ENCODE data around the gene AR. TPM values are rescaled to one million over a fixed set of nuclear protein-coding genes. Genes with fewer than 3 reads are reported as not detected.

Gene AR
- total and polyA plus RNA-seq, 10 of the 15 experiments (the other 5 are each of a cell fraction or from before 2014, with no cell fraction given): 0.07 to 0.09 (median 0.08) TPM; not detected in 7

DNA sequence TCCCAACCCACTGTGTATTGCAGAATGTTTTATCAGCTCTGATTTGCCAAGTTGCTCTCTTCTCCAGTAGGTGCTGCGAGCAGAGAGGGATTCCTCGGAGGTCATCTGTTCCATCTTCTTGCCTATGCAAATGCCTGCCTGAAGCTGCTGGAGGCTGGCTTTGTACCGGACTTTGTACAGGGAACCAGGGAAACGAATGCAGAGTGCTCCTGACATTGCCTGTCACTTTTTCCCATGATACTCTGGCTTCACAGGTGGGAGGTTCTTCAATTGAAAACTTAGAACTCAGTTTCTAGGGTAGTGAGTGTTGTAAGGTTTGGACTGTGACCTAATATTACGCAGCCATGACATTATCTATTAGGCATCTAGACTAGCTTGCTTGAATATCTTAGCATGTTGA is 24.9 kb downstream of the AR start:
- H3K9me3 ChIP-seq (replicated peaks; ENCODE audit: control insufficient read depth, insufficient read depth, low read length): no peaks in the 10 kb centered on the region
- in situ Hi-C loops (cut with MboI): no loop called here
- POLR2A ChIA-PET: no interaction called here
- no peak for ATAC-seq
- no peaks in the 10 kb centered on the region for H3K4me1 ChIP-seq (ENCODE audit: control insufficient read depth, insufficient read depth, low read length)
- H3K9ac ChIP-seq (ENCODE audit: control insufficient read depth, insufficient read depth, low read length): no peak overlapping the region
- FAIRE-seq: no peak
- RAD21 ChIA-PET (ENCODE audit: unreplicated experiment): no interaction called here
- no peaks in the 10 kb centered on the region for H3K36me3 ChIP-seq (ENCODE audit: control insufficient read depth in 2 of 2, insufficient read depth in 2 of 2, low read length in 1 of 2)
- H2AFZ ChIP-seq (ENCODE audit: control insufficient read depth, low read depth, low read length): no peak overlapping the region
- no peak overlapping the region for H3K4me3 ChIP-seq
- H3K79me2 ChIP-seq (ENCODE audit: control insufficient read depth, insufficient read depth, low read length): no peaks in the 10 kb centered on the region
- 19% methylated on average over 5 of the region's 5 CpGs for WGBS (ENCODE audit: insufficient coverage, insufficient replicate concordance, low lambda C conversion rate, missing lambda C conversion rate)
- intact Hi-C loops (cut with micrococcal nuclease; ENCODE audit: unreplicated experiment): no loop called here
- no peak overlapping the region for H3K4me2 ChIP-seq (ENCODE audit: control insufficient read depth, insufficient read depth)
- SMC1A ChIA-PET (ENCODE audit: uncharacterized antibody, unreplicated experiment): no interaction called here
- TF ChIP-seq ZNF384 (IDR thresholded peaks at IDR 0.05; ENCODE audit: borderline replicate concordance, low read depth, low read length): no peak
- no peak for TF ChIP-seq SIX5 (IDR thresholded peaks at IDR 0.05; ENCODE audit: low read depth, low read length, severe bottlenecking)
- no peaks in the 10 kb centered on the region for H4K20me1 ChIP-seq (ENCODE audit: control insufficient read depth, insufficient read depth)
- CTCF ChIA-PET: no interaction called here
- DNase-seq (ENCODE audit: low read depth, low spot score): no peak
- no TSS peak for BruUV-seq (replicated peaks)
- H3K27me3 ChIP-seq (replicated peaks in 1 of 2; ENCODE audit: control insufficient read depth in 2 of 2, insufficient read depth in 2 of 2, low read length in 1 of 2): no peaks in the 10 kb centered on the region
- H3K27ac ChIP-seq (ENCODE audit: control insufficient read depth, insufficient read depth): no peak overlapping the region

DNA sequence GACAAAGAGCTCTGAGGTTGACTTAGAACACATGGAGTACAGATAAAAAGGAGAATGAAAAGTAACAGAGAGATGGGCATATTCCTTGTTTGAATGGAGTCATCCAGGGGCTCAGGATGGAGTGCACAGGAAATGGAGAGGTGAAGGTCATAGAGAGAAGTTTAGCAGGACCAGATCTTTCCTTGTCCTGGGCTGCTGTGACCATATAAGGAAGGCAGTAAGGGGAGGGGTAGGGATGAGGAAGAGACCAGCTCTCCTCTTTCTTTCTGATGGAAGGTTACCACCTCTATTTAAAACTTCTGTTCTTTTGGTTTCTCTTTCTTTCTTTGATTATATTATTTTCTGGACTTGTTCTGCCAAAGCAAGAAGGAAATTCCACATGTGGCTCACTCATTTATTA is 27.0 kb downstream of the AR start:
- DNase-seq (ENCODE audit: low read depth, low spot score) (no peak), FAIRE-seq (no peak), ATAC-seq (no peak)
- intact Hi-C loops (cut with micrococcal nuclease; ENCODE audit: unreplicated experiment): no loop called here
- H3K79me2 ChIP-seq (ENCODE audit: control insufficient read depth, insufficient read depth, low read length): no peaks in the 10 kb centered on the region
- no peak overlapping the region for H3K4me3 ChIP-seq
- no peaks in the 10 kb centered on the region for H3K27me3 ChIP-seq (replicated peaks in 1 of 2; ENCODE audit: control insufficient read depth in 2 of 2, insufficient read depth in 2 of 2, low read length in 1 of 2)
- H3K4me1 ChIP-seq (ENCODE audit: control insufficient read depth, insufficient read depth, low read length): no peaks in the 10 kb centered on the region
- H3K9me3 ChIP-seq (replicated peaks; ENCODE audit: control insufficient read depth, insufficient read depth, low read length): no peaks in the 10 kb centered on the region
- no peaks in the 10 kb centered on the region for H4K20me1 ChIP-seq (ENCODE audit: control insufficient read depth, insufficient read depth)
- no peak overlapping the region for H2AFZ ChIP-seq (ENCODE audit: control insufficient read depth, low read depth, low read length)
- no peak overlapping the region for H3K9ac ChIP-seq (ENCODE audit: control insufficient read depth, insufficient read depth, low read length)
- H3K36me3 ChIP-seq (ENCODE audit: control insufficient read depth in 2 of 2, insufficient read depth in 2 of 2, low read length in 1 of 2): no peaks in the 10 kb centered on the region
- TF ChIP-seq CEBPB (IDR thresholded peaks at IDR 0.05; ENCODE audit: borderline replicate concordance in 1 of 2, low read depth in 2 of 2, low read length in 2 of 2): no peak
- no peak for TF ChIP-seq BCL11A (IDR thresholded peaks at IDR 0.05; ENCODE audit: low read depth, low read length)
- TF ChIP-seq EZH2 (IDR thresholded peaks at IDR 0.05; ENCODE audit: borderline replicate concordance, control insufficient read depth, low read depth, low read length): no peak
- TF ChIP-seq MYB (IDR thresholded peaks at IDR 0.05; ENCODE audit: borderline replicate concordance, low read depth, low read length): no peak
- no peak for TF ChIP-seq DPF2 (IDR thresholded peaks at IDR 0.05)
- TF ChIP-seq PML (IDR thresholded peaks at IDR 0.05; ENCODE audit: low read length): no peak
- TF ChIP-seq PAX5 (IDR thresholded peaks at IDR 0.05; ENCODE audit: borderline replicate concordance, low read depth, low read length): no peak
- TF ChIP-seq KDM1A (IDR thresholded peaks at IDR 0.05; ENCODE audit: borderline replicate concordance): no peak
- no peak for TF ChIP-seq YBX1 (IDR thresholded peaks at IDR 0.05)
- no peak for TF ChIP-seq BRCA1 (IDR thresholded peaks at IDR 0.05; ENCODE audit: low read depth, low read length)
- TF ChIP-seq KLF5 (IDR thresholded peaks at IDR 0.05; ENCODE audit: partially characterized antibody): no peak
- TF ChIP-seq FOS (IDR thresholded peaks at IDR 0.05; ENCODE audit: borderline replicate concordance, extremely low read depth, insufficient read length): no peak
- no peak for TF ChIP-seq IKZF1 (conservative IDR thresholded peaks at IDR 0.05)
- TF ChIP-seq, protein P1, sequence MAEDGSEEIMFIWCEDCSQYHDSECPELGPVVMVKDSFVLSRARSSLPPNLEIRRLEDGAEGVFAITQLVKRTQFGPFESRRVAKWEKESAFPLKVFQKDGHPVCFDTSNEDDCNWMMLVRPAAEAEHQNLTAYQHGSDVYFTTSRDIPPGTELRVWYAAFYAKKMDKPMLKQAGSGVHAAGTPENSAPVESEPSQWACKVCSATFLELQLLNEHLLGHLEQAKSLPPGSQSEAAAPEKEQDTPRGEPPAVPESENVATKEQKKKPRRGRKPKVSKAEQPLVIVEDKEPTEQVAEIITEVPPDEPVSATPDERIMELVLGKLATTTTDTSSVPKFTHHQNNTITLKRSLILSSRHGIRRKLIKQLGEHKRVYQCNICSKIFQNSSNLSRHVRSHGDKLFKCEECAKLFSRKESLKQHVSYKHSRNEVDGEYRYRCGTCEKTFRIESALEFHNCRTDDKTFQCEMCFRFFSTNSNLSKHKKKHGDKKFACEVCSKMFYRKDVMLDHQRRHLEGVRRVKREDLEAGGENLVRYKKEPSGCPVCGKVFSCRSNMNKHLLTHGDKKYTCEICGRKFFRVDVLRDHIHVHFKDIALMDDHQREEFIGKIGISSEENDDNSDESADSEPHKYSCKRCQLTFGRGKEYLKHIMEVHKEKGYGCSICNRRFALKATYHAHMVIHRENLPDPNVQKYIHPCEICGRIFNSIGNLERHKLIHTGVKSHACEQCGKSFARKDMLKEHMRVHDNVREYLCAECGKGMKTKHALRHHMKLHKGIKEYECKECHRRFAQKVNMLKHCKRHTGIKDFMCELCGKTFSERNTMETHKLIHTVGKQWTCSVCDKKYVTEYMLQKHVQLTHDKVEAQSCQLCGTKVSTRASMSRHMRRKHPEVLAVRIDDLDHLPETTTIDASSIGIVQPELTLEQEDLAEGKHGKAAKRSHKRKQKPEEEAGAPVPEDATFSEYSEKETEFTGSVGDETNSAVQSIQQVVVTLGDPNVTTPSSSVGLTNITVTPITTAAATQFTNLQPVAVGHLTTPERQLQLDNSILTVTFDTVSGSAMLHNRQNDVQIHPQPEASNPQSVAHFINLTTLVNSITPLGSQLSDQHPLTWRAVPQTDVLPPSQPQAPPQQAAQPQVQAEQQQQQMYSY (CRISPR knock-in tag; IDR thresholded peaks at IDR 0.05): no peak
- CTCF ChIA-PET: no interaction called here
- POLR2A ChIA-PET: no interaction called here
- no TSS peak for BruUV-seq (replicated peaks)
- H3K4me2 ChIP-seq (ENCODE audit: control insufficient read depth, insufficient read depth): no peak overlapping the region
- RAD21 ChIA-PET (ENCODE audit: unreplicated experiment): no interaction called here
- in situ Hi-C loops (cut with MboI): no loop called here
- no peak overlapping the region for H3K27ac ChIP-seq (ENCODE audit: control insufficient read depth, insufficient read depth)
- SMC1A ChIA-PET (ENCODE audit: uncharacterized antibody, unreplicated experiment): no interaction called here

Data from GM12878 (cell line).